ENCODE measurements around the gene FLNB.
"Not testable (repeated sequence)": the region's sequence is repeated elsewhere in the genome, so short reads cannot be mapped to it uniquely, and the experiment has no call there.

Gene FLNB

GRCh38 chr3:58034738-58035523 lies 26.7 kb downstream of the FLNB start:
- DNase-seq = no peak

GRCh38 chr3:58035524-58036255 lies 27.5 kb downstream of the FLNB start:
- no peak for DNase-seq

GRCh38 chr3:58036293-58037032 lies 28.2 kb downstream of the FLNB start:
- DNase-seq = no peak

GRCh38 chr3:58037141-58037910 lies 29.1 kb downstream of the FLNB start:
- no peak for DNase-seq

- DNase-seq = no peak
These were observed 30.6 kb downstream of the FLNB start for GRCh38 chr3:58038675-58039292.

GRCh38 chr3:58039601-58040000 lies 31.4 kb downstream of the FLNB start:
- no peak for DNase-seq

GRCh38 chr3:58041182-58041825 lies 33.1 kb downstream of the FLNB start:
- DNase-seq = no peak

GRCh38 chr3:58041826-58042324 lies 33.7 kb downstream of the FLNB start:
- DNase-seq = no peak

- DNase-seq = no peak
These were observed 34.9 kb downstream of the FLNB start for GRCh38 chr3:58042947-58043707.

GRCh38 chr3:58043933-58044332 lies 35.7 kb downstream of the FLNB start:
- no peak for DNase-seq

GRCh38 chr3:58044691-58045483 lies 36.7 kb downstream of the FLNB start:
- DNase-seq = no peak

- no peak for DNase-seq
These were observed 39.6 kb downstream of the FLNB start for GRCh38 chr3:58047826-58048225.

- no peak for DNase-seq
These were observed 40.1 kb downstream of the FLNB start for GRCh38 chr3:58048301-58048700.

GRCh38 chr3:58049143-58049785 lies 41.0 kb downstream of the FLNB start:
- no peak for DNase-seq

GRCh38 chr3:58051196-58051595 lies 43.0 kb downstream of the FLNB start:
- DNase-seq = no peak

- not testable (repeated sequence) for DNase-seq
These were observed 43.5 kb downstream of the FLNB start for GRCh38 chr3:58051658-58052261.

- DNase-seq = no peak
These were observed 44.4 kb downstream of the FLNB start for GRCh38 chr3:58052373-58053273.

- DNase-seq = no peak
These were observed 46.4 kb downstream of the FLNB start for GRCh38 chr3:58054652-58055051.

Measured in NCI-H187 (cell line).